T-helper 17 cell (primary cell): ENCODE measurements around the gene AMZ2. TPM values are rescaled to one million over a fixed set of nuclear protein-coding genes. Genes with fewer than 3 reads are reported as not detected.

Source experiments
- ATAC-seq: fragments of 150-1000 bp; cut with Tn5 transposase; 2 replicates; pipeline ENCODE4 v1.10.0; 2021; ENCODE audit warnings: mild to moderate bottlenecking, moderate library complexity
- DNase-seq, 3 donors: peaks; one replicate each; pipeline versions ENCODE4 v3.0.0 to v3.0.0-alpha.2; 2020 to 2021
- H3K9me3 ChIP-seq: one replicate; pipeline ENCODE4 v1.7.0; 2013; ENCODE audit warnings: low read length, mild to moderate bottlenecking; ENCODE audit not compliant: control insufficient read depth, poor library complexity, severe bottlenecking
- H3K27ac Mint-ChIP-seq: one replicate; pipeline ENCODE4 v1.8.0; 2022; ENCODE audit warnings: mild to moderate bottlenecking, moderate library complexity, mixed read lengths
- H3K27me3 Mint-ChIP-seq: one replicate; pipeline ENCODE4 v1.8.0; 2022; ENCODE audit warnings: mixed read lengths
- H3K36me3 Mint-ChIP-seq: one replicate; pipeline ENCODE4 v1.8.0; 2022; ENCODE audit warnings: low read depth, mixed read lengths
- H3K4me1 Mint-ChIP-seq: one replicate; pipeline ENCODE4 v1.8.0; 2022; ENCODE audit warnings: mild to moderate bottlenecking, mixed read lengths
- H3K4me3 Mint-ChIP-seq: one replicate; pipeline ENCODE4 v1.8.0; 2022; ENCODE audit warnings: mild to moderate bottlenecking, moderate library complexity, mixed read lengths
- total RNA-seq, 4 donors: library from RNA in 2 of 4; stranded (reverse) in 2 of 4; gene quantifications; one replicate each; pipeline ENCODE4 v1.2.3 and lab custom pipeline; 2022 to 2026

Gene AMZ2
- total RNA-seq, 2 donors from 2014 or later: 57.7 to 58.5 TPM

DNA sequence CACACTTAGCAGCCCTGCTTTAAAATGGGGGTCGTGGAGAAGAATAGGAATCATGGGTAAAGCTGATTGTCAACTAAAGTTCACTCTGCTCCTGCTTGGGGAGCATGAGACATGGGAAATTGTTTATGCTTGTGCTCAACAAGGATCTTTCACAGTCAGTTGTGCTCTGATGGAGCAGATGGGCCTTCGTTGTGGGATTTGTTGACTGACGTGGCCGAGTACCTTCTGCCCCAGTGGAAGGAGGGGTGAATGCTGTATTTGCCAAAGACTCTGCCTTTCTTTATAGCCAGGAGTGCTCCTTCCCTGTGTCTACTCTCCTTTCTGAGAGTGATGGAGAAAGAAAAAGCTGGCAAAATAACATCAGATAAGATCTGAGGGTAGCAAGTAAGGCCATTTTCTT lies 54.8 kb downstream of the AMZ2 start:
- no peak overlapping the region for H3K4me3 Mint-ChIP-seq
- H3K4me1 Mint-ChIP-seq: peaks cover 11% of the 10 kb centered on the region
- H3K27ac Mint-ChIP-seq: no peak overlapping the region
- H3K36me3 Mint-ChIP-seq: peaks cover 5% of the 10 kb centered on the region
- H3K9me3 ChIP-seq: no peaks in the 10 kb centered on the region
- DNase-seq (no peak), ATAC-seq (no peak)
- H3K27me3 Mint-ChIP-seq: no peaks in the 10 kb centered on the region

DNA sequence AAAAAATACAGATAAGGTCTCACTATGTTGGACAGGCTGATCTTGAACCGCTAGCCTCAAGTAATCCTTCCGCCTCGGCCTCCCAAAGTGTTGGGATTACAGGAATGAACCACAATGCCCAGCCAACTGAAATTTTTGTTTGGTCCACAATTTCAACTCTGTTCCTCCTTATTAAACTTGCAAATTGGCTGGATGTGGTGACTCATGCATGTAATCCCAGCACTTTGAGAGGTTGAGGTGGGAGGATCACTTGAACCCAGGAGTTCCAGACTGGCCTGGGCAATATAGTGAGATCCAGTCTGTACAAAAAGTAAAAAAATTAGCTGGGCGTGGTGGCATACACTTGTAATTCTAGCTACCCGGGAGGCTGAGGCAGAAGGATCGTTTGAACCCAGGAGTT lies 56.9 kb downstream of the AMZ2 start:
- H3K36me3 Mint-ChIP-seq: peaks cover 3% of the 10 kb centered on the region
- DNase-seq (no peak), ATAC-seq (no peak)
- no peak overlapping the region for H3K4me3 Mint-ChIP-seq
- H3K27me3 Mint-ChIP-seq: no peaks in the 10 kb centered on the region
- H3K27ac Mint-ChIP-seq: no peak overlapping the region
- peaks cover 10% of the 10 kb centered on the region for H3K4me1 Mint-ChIP-seq
- H3K9me3 ChIP-seq: no peaks in the 10 kb centered on the region

DNA sequence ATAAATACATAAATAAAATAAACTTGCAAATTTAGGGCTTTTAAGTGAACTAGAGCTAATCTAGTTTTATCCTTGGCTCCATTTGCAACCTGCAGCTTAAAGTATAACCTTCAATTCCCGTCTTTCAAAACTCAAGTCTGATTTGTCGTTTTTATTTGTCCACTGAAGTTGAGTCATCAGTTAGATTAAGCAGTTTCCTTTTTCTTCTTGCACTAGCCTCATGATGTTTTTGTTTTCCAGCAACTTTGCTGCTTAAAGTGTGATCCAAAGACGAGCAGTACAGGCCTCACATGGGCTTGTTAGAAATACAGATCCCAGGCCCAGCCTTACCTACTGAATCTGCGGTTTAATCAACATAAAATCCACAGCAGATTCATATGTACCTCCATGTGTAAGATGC lies 57.3 kb downstream of the AMZ2 start:
- H3K36me3 Mint-ChIP-seq: peaks cover 3% of the 10 kb centered on the region
- ATAC-seq (no peak), DNase-seq (no peak)
- no peaks in the 10 kb centered on the region for H3K9me3 ChIP-seq
- peaks cover 12% of the 10 kb centered on the region for H3K4me1 Mint-ChIP-seq
- H3K27me3 Mint-ChIP-seq: no peaks in the 10 kb centered on the region
- H3K27ac Mint-ChIP-seq: no peak overlapping the region
- no peak overlapping the region for H3K4me3 Mint-ChIP-seq

Other genes with a start within 250 kb of the AMZ2 start
- gene KPNA2, start 212.3 kb upstream of the AMZ2 start, total RNA-seq: 10 to 100 TPM; 65.2 to 83.6 TPM
- gene SLC16A6, start 43.1 kb downstream of the AMZ2 start, total RNA-seq: 1 to 10 TPM; 6.4 to 9.8 TPM
- 10 to 100 TPM; 17.2 to 22.4 TPM for gene ARSG, start 43.5 kb downstream of the AMZ2 start, total RNA-seq
- 10 to 100 TPM in 1 of 2 donors, 1 to 10 TPM in 1; 8.9 to 10.2 TPM for gene WIPI1, start 209.5 kb downstream of the AMZ2 start, total RNA-seq